HUDEP-2 (cell line): ENCODE measurements around the gene WDR81.

Experiments used
- DNase-seq, 76 experiments: peaks; one replicate each; lab custom pipeline; 2025; ENCODE audit not compliant: unreplicated experiment in 76 of 76; lab: John Stamatoyannopoulos, UW

Gene WDR81

GRCh38 chr17:1774390-1775176 is 50.1 kb downstream of the WDR81 start:
- no peak for DNase-seq

GRCh38 chr17:1776328-1776727 is 51.8 kb downstream of the WDR81 start:
- no peak for DNase-seq

GRCh38 chr17:1776857-1777256 is 52.4 kb downstream of the WDR81 start:
- no peak for DNase-seq

GRCh38 chr17:1779571-1780131 is 55.1 kb downstream of the WDR81 start:
- DNase-seq: no peak

GRCh38 chr17:1782171-1782567 is 57.7 kb downstream of the WDR81 start:
- no peak for DNase-seq

- DNase-seq: no peak
Observed at GRCh38 chr17:1783271-1783670, 58.8 kb downstream of the WDR81 start.

GRCh38 chr17:1783834-1784611 is 59.5 kb downstream of the WDR81 start:
- peak in 71 of 76 experiments; percentile 10 to 83 (median 53) for DNase-seq

- peak in 3 of 76 experiments; percentile 8 to 30 (median 17) for DNase-seq
Observed at GRCh38 chr17:1785930-1786329, 61.4 kb downstream of the WDR81 start.

GRCh38 chr17:1786708-1787107 is 62.2 kb downstream of the WDR81 start:
- no peak for DNase-seq

GRCh38 chr17:1787301-1787902 is 62.9 kb downstream of the WDR81 start:
- no peak for DNase-seq
